Measurements from ENCODE around the gene TXNDC8.

GRCh38 chr9:110276781-110277180, 60.9 kb downstream of the TXNDC8 start:
- no peak for TF ChIP-seq POLR2A (IDR thresholded peaks at IDR 0.05)
- TF ChIP-seq, protein P1, sequence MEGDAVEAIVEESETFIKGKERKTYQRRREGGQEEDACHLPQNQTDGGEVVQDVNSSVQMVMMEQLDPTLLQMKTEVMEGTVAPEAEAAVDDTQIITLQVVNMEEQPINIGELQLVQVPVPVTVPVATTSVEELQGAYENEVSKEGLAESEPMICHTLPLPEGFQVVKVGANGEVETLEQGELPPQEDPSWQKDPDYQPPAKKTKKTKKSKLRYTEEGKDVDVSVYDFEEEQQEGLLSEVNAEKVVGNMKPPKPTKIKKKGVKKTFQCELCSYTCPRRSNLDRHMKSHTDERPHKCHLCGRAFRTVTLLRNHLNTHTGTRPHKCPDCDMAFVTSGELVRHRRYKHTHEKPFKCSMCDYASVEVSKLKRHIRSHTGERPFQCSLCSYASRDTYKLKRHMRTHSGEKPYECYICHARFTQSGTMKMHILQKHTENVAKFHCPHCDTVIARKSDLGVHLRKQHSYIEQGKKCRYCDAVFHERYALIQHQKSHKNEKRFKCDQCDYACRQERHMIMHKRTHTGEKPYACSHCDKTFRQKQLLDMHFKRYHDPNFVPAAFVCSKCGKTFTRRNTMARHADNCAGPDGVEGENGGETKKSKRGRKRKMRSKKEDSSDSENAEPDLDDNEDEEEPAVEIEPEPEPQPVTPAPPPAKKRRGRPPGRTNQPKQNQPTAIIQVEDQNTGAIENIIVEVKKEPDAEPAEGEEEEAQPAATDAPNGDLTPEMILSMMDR (IDR thresholded peaks at IDR 0.05), result no peak

Measured in uterus (tissue), 2 donors.